PC-9 (cell line): ENCODE data around the gene ASTN2. TPM values are rescaled to one million over a fixed set of nuclear protein-coding genes. Genes with fewer than 3 reads are reported as not detected.

Experiments used
- BruUV-seq: library from RNA; stranded (reverse); fragments of 400-500 nt; replicated peaks from 2 replicates; lab custom pipeline; 2021; lab: Mats Ljungman, UMichigan
- CTCF ChIA-PET: fragments of 300-600 bp; sonication (Branson Sonifier 250); formaldehyde crosslinking; loops from one replicate; lab custom pipeline; 2022; ENCODE audit warnings: antibody characterized with exemption; lab: Charles Lee
- POLR2A ChIA-PET: fragments of 300-600 bp; sonication (Branson Sonifier 250); formaldehyde crosslinking; loops from one replicate; lab custom pipeline; 2022; ENCODE audit warnings: antibody characterized with exemption; ENCODE audit not compliant: unreplicated experiment; lab: Charles Lee
- DNase-seq, 2 experiments: peaks; one replicate each; pipeline versions ENCODE4 v3.0.0 to v3.0.0-alpha.2; 2015 to 2022; ENCODE audit warnings: mixed read lengths in 1 of 2
- H2AFZ ChIP-seq: fragments of 200-600 bp; sonication (generic); 2 replicates; pipeline ENCODE4 v1.8.1; 2017; ENCODE audit warnings: antibody characterized with exemption
- H3F3A ChIP-seq: fragments of 200-600 bp; sonication (generic); 2 replicates; pipeline ENCODE4 v1.8.1; 2017; ENCODE audit warnings: antibody characterized with exemption, mild to moderate bottlenecking, low read depth; ENCODE audit not compliant: insufficient read depth
- H3K27ac ChIP-seq: fragments of 200-600 bp; sonication (generic); 2 replicates; pipeline ENCODE4 v1.6.1; 2016; ENCODE audit warnings: mixed run types
- H3K27me3 ChIP-seq: fragments of 200-600 bp; sonication (generic); 2 replicates; pipeline ENCODE4 v1.6.1; 2016; ENCODE audit warnings: low read depth, mixed run types; ENCODE audit not compliant: insufficient read depth
- H3K36me3 ChIP-seq: fragments of 200-600 bp; sonication (generic); 2 replicates; pipeline ENCODE4 v1.6.1; 2016; ENCODE audit warnings: low read depth, mixed run types
- H3K4me1 ChIP-seq: fragments of 200-600 bp; sonication (generic); replicated peaks from 2 replicates; pipeline ENCODE4 v1.6.1; 2016; ENCODE audit warnings: mixed run types; ENCODE audit not compliant: insufficient read depth
- H3K4me2 ChIP-seq: fragments of 200-600 bp; sonication (generic); 2 replicates; pipeline ENCODE4 v1.6.1; 2017; ENCODE audit warnings: mixed run types
- H3K4me3 ChIP-seq: fragments of 200-600 bp; sonication (generic); 2 replicates; pipeline ENCODE4 v1.6.1; 2016; ENCODE audit warnings: mixed run types
- H3K79me2 ChIP-seq: fragments of 200-600 bp; sonication (generic); 2 replicates; pipeline ENCODE4 v1.6.1; 2017; ENCODE audit warnings: low read depth, mixed run types
- H3K9me2 ChIP-seq: fragments of 200-600 bp; sonication (generic); 2 replicates; pipeline ENCODE4 v1.8.1; 2017; ENCODE audit warnings: mild to moderate bottlenecking; ENCODE audit not compliant: insufficient read depth
- H3K9me3 ChIP-seq: fragments of 200-600 bp; sonication (generic); 2 replicates; pipeline ENCODE4 v1.8.1; 2016; ENCODE audit warnings: low read depth; ENCODE audit not compliant: insufficient read depth
- H4K20me1 ChIP-seq: fragments of 200-600 bp; sonication (generic); 2 replicates; pipeline ENCODE4 v1.8.1; 2017; ENCODE audit not compliant: insufficient read depth
- EZH2 ChIP-seq: fragments of 200-600 bp; sonication (generic); IDR thresholded peaks from 2 replicates; pipeline ENCODE4 v1.8.0; 2017; ENCODE audit warnings: antibody characterized with exemption, low read depth
- intact Hi-C: fragments of 100-400 bp; cut with micrococcal nuclease; formaldehyde crosslinking; loops from one replicate; pipeline ENCODE4 v1.10.0; 2022; ENCODE audit not compliant: unreplicated experiment
- total RNA-seq: library from RNA; stranded (reverse); gene quantifications from 2 replicates; pipeline ENCODE4 v1.2.3, GENCODE V29; 2021
- TF ChIP-seq, protein P1 (sequence below): fragments of 200-600 bp; sonication (generic); conservative IDR thresholded peaks from 2 replicates; pipeline ENCODE4 v1.6.1; 2017; ENCODE audit warnings: mixed run types, antibody characterized with exemption, mild to moderate bottlenecking, moderate library complexity

The ASTN2 gene
- total RNA-seq, 1 experiment from 2014 or later, result 6.2 TPM

DNA sequence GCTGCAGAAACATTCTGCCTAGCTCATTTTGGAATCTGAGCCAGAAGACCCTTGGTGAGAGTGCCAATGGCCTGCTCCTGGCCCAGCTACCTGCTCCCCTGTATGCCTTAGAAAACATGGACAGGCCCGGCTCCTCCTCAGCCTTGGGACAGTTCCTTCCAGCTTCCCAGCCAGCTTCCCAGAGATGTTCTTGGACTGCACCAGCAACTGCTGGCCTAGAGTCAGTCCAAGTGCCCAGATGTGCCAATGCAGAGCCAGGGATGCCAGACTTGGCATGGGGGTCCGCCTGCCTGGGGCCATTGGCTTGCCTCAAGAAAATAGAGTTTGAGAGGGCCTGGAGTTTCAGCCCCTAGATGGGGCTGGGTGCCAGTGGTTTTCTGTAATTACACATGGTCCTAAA lies 870.0 kb downstream of the ASTN2 start:
- Histone ChIP-seq H3K9me3 (no peaks in the 10 kb centered on the region), H2AFZ (no peak overlapping the region), H3K9me2 (no peaks in the 10 kb centered on the region), H3K79me2 (no peaks in the 10 kb centered on the region), H3K4me3 (no peak overlapping the region), H3K27ac (no peak overlapping the region), H3K4me1 (peaks cover 32% of the 10 kb centered on the region), H3K27me3 (no peaks in the 10 kb centered on the region), H4K20me1 (no peaks in the 10 kb centered on the region), H3F3A (peaks cover 12% of the 10 kb centered on the region), H3K36me3 (no peaks in the 10 kb centered on the region), H3K4me2 (no peak overlapping the region)
- DNase-seq, result no peak
- CTCF ChIA-PET, result no interaction called here
- BruUV-seq, result no TSS peak
- intact Hi-C loops, result loop anchor here (10.0 kb wide), 1 partner anchor 120 kb away; no protein-coding TSS in a partner anchor
- POLR2A ChIA-PET, result no interaction called here
- no peak for TF ChIP-seq EZH2
- TF ChIP-seq, protein P1, sequence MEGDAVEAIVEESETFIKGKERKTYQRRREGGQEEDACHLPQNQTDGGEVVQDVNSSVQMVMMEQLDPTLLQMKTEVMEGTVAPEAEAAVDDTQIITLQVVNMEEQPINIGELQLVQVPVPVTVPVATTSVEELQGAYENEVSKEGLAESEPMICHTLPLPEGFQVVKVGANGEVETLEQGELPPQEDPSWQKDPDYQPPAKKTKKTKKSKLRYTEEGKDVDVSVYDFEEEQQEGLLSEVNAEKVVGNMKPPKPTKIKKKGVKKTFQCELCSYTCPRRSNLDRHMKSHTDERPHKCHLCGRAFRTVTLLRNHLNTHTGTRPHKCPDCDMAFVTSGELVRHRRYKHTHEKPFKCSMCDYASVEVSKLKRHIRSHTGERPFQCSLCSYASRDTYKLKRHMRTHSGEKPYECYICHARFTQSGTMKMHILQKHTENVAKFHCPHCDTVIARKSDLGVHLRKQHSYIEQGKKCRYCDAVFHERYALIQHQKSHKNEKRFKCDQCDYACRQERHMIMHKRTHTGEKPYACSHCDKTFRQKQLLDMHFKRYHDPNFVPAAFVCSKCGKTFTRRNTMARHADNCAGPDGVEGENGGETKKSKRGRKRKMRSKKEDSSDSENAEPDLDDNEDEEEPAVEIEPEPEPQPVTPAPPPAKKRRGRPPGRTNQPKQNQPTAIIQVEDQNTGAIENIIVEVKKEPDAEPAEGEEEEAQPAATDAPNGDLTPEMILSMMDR, result no peak

DNA sequence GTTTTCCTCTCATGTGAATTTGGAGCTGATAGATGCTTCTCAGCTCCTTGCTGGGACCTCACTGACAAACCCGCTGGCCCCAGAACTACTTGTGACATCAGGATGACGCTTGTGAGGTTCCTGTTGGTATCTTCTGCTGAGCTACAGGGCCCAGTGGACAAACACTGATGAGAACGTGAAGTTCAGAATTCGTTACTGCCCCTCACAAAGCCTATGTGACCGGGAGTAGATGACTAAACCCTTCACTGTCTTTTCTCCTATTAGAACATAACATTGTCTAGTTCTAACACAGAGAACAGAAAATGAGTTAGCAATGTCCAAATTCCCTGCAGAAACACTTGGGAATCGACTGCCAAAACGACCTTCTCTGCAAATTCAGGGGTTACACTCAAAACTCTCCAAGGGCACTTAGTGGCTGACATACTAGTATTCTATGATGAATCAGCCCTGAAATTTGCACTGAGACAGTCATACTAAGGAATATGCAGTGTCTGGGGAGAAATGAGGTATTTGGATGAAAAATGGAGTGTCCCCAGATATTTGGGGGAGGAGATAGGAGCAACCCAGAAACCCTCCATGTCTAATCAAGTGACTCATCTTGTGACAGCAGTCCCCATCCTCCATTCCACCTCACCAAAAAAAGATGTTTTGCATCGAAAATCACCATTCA lies 871.0 kb downstream of the ASTN2 start:
- Histone ChIP-seq H3K79me2 (no peaks in the 10 kb centered on the region), H4K20me1 (no peaks in the 10 kb centered on the region), H3K4me2 (no peak overlapping the region), H3K27ac (no peak overlapping the region), H3K27me3 (no peaks in the 10 kb centered on the region), H3K9me3 (no peaks in the 10 kb centered on the region), H3K36me3 (no peaks in the 10 kb centered on the region), H3K4me3 (no peak overlapping the region), H2AFZ (no peak overlapping the region), H3K9me2 (no peaks in the 10 kb centered on the region), H3F3A (peaks cover 5% of the 10 kb centered on the region; the same call in 1 of the 2 replicates), H3K4me1 (peaks cover 24% of the 10 kb centered on the region)
- intact Hi-C loops, result loop anchor here (10.0 kb wide), 1 partner anchor 119 kb away; no protein-coding TSS in a partner anchor
- no peak for TF ChIP-seq EZH2
- TF ChIP-seq, protein P1, result no peak
- BruUV-seq, result no TSS peak
- DNase-seq, result no peak
- CTCF ChIA-PET, result interaction anchor here (0.6 kb wide), 1 partner anchor 179 kb away, joined by 4 read pairs; no protein-coding TSS in a partner anchor
- POLR2A ChIA-PET, result no interaction called here

DNA sequence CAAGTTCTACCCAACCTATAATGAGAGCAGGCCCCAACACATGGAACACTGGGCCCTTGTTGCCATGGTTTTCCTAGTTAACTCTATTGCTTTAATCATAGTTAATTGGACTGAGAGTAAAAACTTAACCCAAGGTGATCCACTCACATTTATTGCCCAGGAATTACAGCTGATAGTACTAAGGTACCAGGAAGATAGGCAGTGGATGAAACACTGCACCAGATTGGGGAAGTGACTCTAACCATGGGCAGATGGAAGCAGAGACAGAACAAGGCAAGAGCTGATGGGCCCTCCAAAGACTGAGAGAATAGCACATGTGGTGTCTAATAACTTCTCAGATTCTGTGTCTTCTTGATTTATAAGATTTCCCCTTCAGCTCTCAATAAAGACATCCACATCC lies 873.5 kb downstream of the ASTN2 start:
- H3K79me2 ChIP-seq, result no peaks in the 10 kb centered on the region
- H3K4me3 ChIP-seq, result no peak overlapping the region
- no peaks in the 10 kb centered on the region for H4K20me1 ChIP-seq
- H2AFZ ChIP-seq, result no peak overlapping the region
- no peak overlapping the region for H3K27ac ChIP-seq
- no peaks in the 10 kb centered on the region for H3K9me3 ChIP-seq
- no peaks in the 10 kb centered on the region for H3K27me3 ChIP-seq
- ChIA-PET CTCF (no interaction called here), POLR2A (no interaction called here)
- intact Hi-C loops, result loop anchor here (10.0 kb wide), 1 partner anchor 117 kb away; no protein-coding TSS in a partner anchor
- H3K4me1 ChIP-seq, result no peaks in the 10 kb centered on the region
- no TSS peak for BruUV-seq
- no peaks in the 10 kb centered on the region for H3F3A ChIP-seq
- no peak overlapping the region for H3K4me2 ChIP-seq
- H3K9me2 ChIP-seq, result no peaks in the 10 kb centered on the region
- no peak for DNase-seq
- TF ChIP-seq EZH2, result no peak
- TF ChIP-seq, protein P1, result no peak
- H3K36me3 ChIP-seq, result no peaks in the 10 kb centered on the region
